AG20443 (cell line): ENCODE data around the gene MMEL1.
"Not testable (repeated sequence)": the region's sequence is repeated elsewhere in the genome, so short reads cannot be mapped to it uniquely, and the experiment has no call there.

Experiments
- DNase-seq: peaks from one replicate; pipeline ENCODE4 v3.0.0; 2012; ENCODE audit warnings: low spot score, mixed read lengths

The MMEL1 gene

GRCh38 chr1:2590233-2591141 lies 42.3 kb downstream of the MMEL1 start:
- no peak for DNase-seq

GRCh38 chr1:2589431-2590232 lies 43.2 kb downstream of the MMEL1 start:
- DNase-seq, result no peak

GRCh38 chr1:2588661-2589430 lies 44.0 kb downstream of the MMEL1 start:
- no peak for DNase-seq

- no peak for DNase-seq
Measured at GRCh38 chr1:2587860-2588571, 44.8 kb downstream of the MMEL1 start.

- peak; percentile 66 for DNase-seq
Measured at GRCh38 chr1:2587071-2587859, 45.6 kb downstream of the MMEL1 start.

GRCh38 chr1:2586154-2587070 lies 46.4 kb downstream of the MMEL1 start, which contains the start of gene PRXL2B:
Gene PRXL2B (plus strand): TSS chr1:2586777. CDS start chr1:2586886, 109 bp downstream.
- peak; percentile 100 for DNase-seq

GRCh38 chr1:2585318-2586092 lies 47.3 kb downstream of the MMEL1 start:
- peak; percentile 43 for DNase-seq

- DNase-seq, result no peak
Measured at GRCh38 chr1:2584686-2585317, 48.0 kb downstream of the MMEL1 start.

- no peak for DNase-seq
Measured at GRCh38 chr1:2583871-2584351, 48.9 kb downstream of the MMEL1 start.

- no peak for DNase-seq
Measured at GRCh38 chr1:2583331-2583791, 49.5 kb downstream of the MMEL1 start.

- DNase-seq, result no peak
Measured at GRCh38 chr1:2582391-2582790, 50.4 kb downstream of the MMEL1 start.

GRCh38 chr1:2580691-2581090 lies 52.1 kb downstream of the MMEL1 start:
- DNase-seq, result no peak

- DNase-seq, result no peak
Measured at GRCh38 chr1:2578758-2579118, 54.1 kb downstream of the MMEL1 start.

- DNase-seq, result not testable (repeated sequence)
Measured at GRCh38 chr1:2577565-2578075, 55.2 kb downstream of the MMEL1 start.

- DNase-seq, result no peak
Measured at GRCh38 chr1:2575801-2576663, 56.8 kb downstream of the MMEL1 start.

GRCh38 chr1:2574350-2574749 lies 58.5 kb downstream of the MMEL1 start:
- no peak for DNase-seq
